Effector memory CD4-positive, alpha-beta T cell (primary cell): ENCODE data around the gene PI4KA.

Experiments
- DNase-seq, 3 donors: peaks; one replicate each; pipeline ENCODE4 v3.0.0-alpha.2; 2020
- H3K27ac ChIP-seq: 2 replicates; pipeline ENCODE4 v1.7.0; 2013; ENCODE audit warnings: mild to moderate bottlenecking, low read length, moderate library complexity; ENCODE audit not compliant: insufficient read depth, poor library complexity, severe bottlenecking
- H3K27me3 ChIP-seq: replicated peaks from 2 replicates; pipeline ENCODE4 v1.7.0; 2013; ENCODE audit warnings: mild to moderate bottlenecking, low read length; ENCODE audit not compliant: insufficient read depth, control insufficient read depth, poor library complexity, severe bottlenecking
- H3K36me3 ChIP-seq: 2 replicates; pipeline ENCODE4 v1.7.0; 2013; ENCODE audit warnings: mild to moderate bottlenecking, low read length, moderate library complexity; ENCODE audit not compliant: control insufficient read depth, insufficient read depth
- H3K4me1 ChIP-seq: 2 replicates; pipeline ENCODE4 v1.7.0; 2013; ENCODE audit warnings: low read length, mild to moderate bottlenecking; ENCODE audit not compliant: control insufficient read depth, insufficient read depth, poor library complexity, severe bottlenecking
- H3K4me3 ChIP-seq: 2 replicates; pipeline ENCODE4 v1.7.0; 2013; ENCODE audit warnings: low read length, low read depth, mild to moderate bottlenecking; ENCODE audit not compliant: insufficient read depth, poor library complexity, severe bottlenecking
- H3K9me3 ChIP-seq: 2 replicates; pipeline ENCODE4 v1.7.0; 2013; ENCODE audit warnings: mild to moderate bottlenecking, low read length, moderate library complexity; ENCODE audit not compliant: control insufficient read depth

The PI4KA gene

DNA sequence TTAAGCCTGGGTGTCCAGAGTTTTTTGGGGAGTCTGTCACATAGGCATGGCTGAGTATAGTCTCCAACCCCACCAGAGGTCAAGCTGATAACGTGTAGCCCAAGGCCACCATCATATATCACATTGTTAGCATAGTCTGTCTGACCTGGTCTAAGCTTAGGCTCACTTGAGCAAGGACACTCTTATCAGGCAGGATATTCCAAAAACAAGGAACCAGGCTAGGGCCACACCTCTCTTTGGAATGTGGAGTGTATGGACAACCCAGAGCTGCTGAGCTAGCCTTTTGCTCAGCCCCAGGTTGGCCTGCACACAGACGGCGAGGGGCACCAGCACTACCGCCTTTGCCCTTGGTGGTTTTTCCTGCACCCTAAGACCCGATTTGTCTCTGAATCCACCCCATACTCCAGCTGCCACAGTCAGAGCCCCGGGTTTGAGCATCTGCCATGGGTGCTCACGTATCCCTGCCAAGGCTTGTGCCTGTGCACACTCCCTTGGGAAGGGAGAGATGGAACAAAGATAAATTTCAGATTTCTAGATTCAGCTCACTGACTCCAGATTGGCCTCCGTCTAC, 7.3 kb upstream of the PI4KA start:
- no peaks in the 10 kb centered on the region for H3K9me3 ChIP-seq
- H3K4me1 ChIP-seq = no peaks in the 10 kb centered on the region
- no peak overlapping the region for H3K27ac ChIP-seq
- no peak overlapping the region for H3K4me3 ChIP-seq
- DNase-seq = no peak
- H3K27me3 ChIP-seq = no peaks in the 10 kb centered on the region
- peaks cover 20% of the 10 kb centered on the region for H3K36me3 ChIP-seq

DNA sequence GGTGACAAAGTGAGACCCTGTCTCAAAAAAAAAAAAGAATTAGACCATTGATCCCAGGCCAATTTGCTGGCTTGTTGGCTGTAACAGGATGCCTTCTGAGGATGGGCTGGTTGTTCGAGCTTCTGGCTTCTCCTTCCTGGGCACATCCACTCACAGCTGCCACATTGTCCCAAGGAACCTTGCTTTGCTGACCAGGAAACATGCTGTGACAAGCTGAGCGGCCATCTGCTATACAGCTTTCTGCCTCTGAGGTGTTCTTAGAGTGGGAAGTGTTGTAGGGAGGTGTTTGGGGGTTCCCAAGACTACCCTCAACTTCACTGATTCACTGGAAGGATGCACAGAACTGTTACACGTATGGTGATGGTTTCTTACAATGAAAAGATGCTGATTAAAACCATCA, 6.7 kb upstream of the PI4KA start:
- H3K9me3 ChIP-seq = no peaks in the 10 kb centered on the region
- DNase-seq = no peak
- H3K4me1 ChIP-seq = no peaks in the 10 kb centered on the region
- H3K36me3 ChIP-seq = peaks cover 14% of the 10 kb centered on the region
- no peaks in the 10 kb centered on the region for H3K27me3 ChIP-seq
- H3K27ac ChIP-seq = no peak overlapping the region
- H3K4me3 ChIP-seq = no peak overlapping the region

DNA sequence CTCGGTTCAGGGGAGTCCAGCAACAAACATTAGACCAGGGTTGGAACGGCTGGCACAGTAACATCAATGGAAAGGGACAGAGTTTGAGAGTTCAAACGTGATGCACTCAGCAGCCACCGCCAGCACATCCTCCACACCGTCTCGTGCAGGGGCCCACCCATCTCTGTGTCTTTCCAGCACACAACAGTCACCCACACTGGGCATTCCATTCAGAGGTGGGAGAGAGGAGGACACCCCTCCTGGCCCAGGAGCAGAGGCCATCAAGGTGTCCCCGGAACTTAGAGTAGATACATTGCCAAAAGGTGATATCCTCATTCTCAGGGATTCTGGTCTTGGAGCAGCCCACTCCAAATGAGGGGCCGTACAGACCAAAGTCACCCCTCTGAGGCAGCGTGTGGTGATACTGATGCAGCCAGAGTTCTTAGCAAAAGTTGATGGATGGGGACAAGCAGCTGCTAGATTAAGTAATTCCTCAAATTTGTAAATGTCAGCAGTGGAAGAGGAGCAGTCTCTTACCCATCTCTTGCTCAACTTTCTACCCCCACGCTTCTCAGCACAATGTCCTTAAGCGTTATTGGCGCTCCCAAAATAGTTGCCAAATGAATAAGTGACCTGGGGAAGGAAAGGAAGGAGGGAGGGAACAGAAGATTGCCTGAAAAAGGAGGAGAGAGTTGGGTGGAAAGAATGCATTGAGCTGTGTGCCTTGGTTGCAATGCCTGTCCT, 5.7 kb upstream of the PI4KA start:
- Histone ChIP-seq H3K9me3 (no peaks in the 10 kb centered on the region), H3K4me3 (no peak overlapping the region), H3K27ac (no peak overlapping the region), H3K27me3 (no peaks in the 10 kb centered on the region), H3K36me3 (peaks cover 11% of the 10 kb centered on the region), H3K4me1 (no peaks in the 10 kb centered on the region)
- DNase-seq = no peak

DNA sequence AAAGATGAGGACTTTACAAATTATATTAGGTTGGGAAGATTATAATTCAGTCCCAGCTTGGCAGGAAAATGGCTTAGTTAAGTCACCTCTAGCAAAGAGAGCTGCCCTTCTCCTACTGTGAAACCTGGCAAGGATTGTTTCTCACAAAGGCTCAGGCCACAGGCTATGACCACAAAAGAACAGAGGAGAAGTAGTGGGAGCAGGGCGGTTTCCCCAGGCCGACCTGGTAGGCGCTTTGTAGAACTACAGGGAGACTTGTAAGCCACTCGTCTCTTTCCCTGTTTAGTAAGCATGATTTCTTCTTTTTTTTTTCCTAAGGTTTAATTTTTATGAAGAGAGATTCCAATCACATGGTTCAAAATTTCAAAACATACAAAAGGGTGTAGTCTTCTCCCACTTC, 4.8 kb upstream of the PI4KA start:
- H3K4me1 ChIP-seq = no peaks in the 10 kb centered on the region
- no peak overlapping the region for H3K27ac ChIP-seq
- H3K9me3 ChIP-seq = no peaks in the 10 kb centered on the region
- peaks cover 11% of the 10 kb centered on the region for H3K36me3 ChIP-seq
- no peaks in the 10 kb centered on the region for H3K27me3 ChIP-seq
- no peak for DNase-seq
- H3K4me3 ChIP-seq = no peak overlapping the region

DNA sequence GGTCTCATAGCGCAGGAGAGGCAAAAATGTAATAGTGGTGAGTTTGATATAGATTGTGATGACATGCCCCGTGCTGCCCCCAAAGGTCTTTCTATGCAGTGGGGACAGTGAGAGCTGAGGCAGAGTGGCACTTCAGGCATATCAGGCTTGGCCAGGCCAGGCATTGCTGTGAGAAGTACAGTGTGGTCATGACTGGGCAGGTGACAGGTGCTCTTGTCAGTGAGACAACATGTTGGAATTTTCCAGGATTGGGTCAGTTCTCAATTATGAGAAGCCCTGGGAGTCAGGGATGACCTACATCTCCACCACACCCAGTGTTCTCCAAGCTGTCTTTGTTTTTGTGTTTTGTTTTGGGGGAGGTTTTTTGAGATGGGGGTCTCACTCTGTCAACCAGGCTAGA, 3.9 kb upstream of the PI4KA start:
- Histone ChIP-seq H3K9me3 (no peaks in the 10 kb centered on the region), H3K36me3 (peaks cover 11% of the 10 kb centered on the region), H3K27ac (no peak overlapping the region), H3K4me1 (peaks cover 4% of the 10 kb centered on the region), H3K27me3 (no peaks in the 10 kb centered on the region), H3K4me3 (no peak overlapping the region)
- DNase-seq = no peak

DNA sequence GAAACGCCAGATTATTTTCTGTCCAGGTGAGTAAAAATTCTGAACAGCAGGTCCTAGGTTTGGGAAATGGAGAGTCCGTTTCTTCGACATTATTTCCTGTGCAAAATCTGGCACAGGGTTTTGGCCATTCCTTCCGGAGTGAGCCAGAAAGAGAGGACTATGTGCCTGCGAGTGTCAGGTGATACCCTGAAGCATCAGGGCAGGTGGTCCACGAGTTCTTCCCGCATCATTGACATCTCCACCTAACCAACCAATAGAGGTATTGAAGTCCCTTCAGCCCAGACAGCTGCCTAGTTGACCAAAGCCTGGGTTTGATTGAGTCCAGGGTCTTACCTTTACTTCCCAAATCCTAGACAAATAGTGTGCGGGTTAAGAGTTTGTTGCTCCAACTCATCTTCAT, 1.0 kb upstream of the PI4KA start:
- H3K27ac ChIP-seq = no peak overlapping the region
- H3K36me3 ChIP-seq = peaks cover 9% of the 10 kb centered on the region
- H3K9me3 ChIP-seq = no peaks in the 10 kb centered on the region
- peak overlapping the region; percentile 75 for H3K4me3 ChIP-seq
- peaks cover 10% of the 10 kb centered on the region for H3K4me1 ChIP-seq
- H3K27me3 ChIP-seq = no peaks in the 10 kb centered on the region
- DNase-seq = no peak

DNA sequence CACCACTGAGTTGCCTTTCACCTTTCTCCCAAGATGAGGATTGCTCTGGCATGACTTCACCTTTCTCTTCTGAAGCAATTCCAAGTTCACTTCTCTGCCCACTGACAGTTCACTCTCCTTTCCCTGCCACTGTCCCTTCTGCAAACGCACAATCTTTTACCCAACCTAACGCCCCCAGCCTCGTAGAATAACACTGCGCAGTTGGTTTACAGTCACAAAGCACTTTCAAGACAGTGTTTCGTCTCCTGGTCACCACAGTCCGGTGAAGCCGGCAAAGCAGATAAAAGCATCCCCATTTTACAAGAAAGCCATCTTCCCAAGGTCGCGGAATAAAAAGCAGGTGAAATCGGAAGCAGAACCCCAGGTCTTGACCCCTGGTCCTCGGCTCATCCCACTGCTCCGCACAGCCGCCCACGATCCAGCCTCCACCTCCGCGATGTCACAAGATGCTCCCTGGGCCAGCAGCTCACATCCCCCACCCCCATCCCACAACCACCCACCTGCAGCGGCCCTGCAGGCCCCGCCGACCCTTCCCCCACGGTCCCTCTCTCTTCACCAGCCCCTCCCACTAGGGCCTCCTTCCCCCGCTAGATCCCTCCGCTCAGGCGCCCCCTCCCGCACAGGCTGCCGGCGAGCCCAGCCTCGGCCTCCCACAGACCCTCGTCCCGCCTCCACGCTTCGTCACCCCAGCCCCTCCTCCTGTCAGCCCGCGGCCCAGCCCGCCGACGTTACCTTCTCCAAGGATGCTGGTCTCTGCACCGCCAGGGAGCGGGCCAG, 585 bp downstream of the PI4KA start:
- Histone ChIP-seq H3K9me3 (no peaks in the 10 kb centered on the region), H3K4me3 (peak overlapping the region; percentile 75), H3K4me1 (peaks cover 10% of the 10 kb centered on the region), H3K27ac (peak overlapping the region; percentile 72), H3K27me3 (no peaks in the 10 kb centered on the region), H3K36me3 (peaks cover 5% of the 10 kb centered on the region)
- peak; percentile 72 to 77 (median 74) for DNase-seq

DNA sequence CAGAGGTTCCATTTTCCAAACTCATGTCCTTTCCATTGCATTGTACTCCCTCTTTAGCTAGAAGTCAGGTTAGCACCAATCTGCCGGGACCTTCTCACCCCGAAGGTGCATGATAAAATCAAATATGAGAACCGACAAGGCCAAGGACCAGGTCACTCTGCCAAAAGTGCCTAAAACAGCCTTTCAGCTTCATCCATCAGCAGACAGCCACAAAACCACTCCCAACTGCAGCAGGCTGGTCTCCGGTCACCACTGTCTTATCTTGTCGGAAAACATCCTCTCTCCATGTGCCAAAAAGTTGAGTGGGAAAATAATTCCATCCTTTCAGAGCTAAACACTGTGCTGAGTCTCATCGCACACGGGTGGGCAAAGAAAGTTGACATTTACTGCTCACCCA, 1.4 kb downstream of the PI4KA start:
- Histone ChIP-seq H3K4me1 (peaks cover 10% of the 10 kb centered on the region), H3K9me3 (no peaks in the 10 kb centered on the region), H3K27ac (no peak overlapping the region), H3K4me3 (peak overlapping the region; percentile 75), H3K27me3 (no peaks in the 10 kb centered on the region), H3K36me3 (no peaks in the 10 kb centered on the region)
- no peak for DNase-seq

DNA sequence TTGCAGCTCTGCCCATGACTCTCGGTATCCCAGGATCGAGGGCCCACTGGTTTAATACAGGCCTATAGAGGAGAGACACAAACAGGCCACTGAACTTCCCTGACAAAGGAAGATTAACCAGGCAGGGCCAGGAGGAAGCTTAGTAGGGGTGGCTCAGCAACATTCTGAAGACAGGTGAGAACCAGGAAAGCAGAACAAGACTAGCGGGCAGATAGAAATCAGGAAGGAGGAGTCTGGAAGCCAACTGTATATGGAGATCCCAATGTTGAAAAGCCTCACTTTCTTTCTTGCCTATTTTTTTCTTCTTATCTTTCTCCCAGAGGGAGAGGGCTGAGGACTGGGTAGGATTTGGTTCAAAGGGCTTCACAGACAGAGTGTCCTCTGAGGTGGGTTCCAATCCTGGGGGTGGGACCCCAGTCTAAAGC, 5.4 kb downstream of the PI4KA start:
- Histone ChIP-seq H3K27me3 (no peaks in the 10 kb centered on the region), H3K36me3 (no peaks in the 10 kb centered on the region), H3K9me3 (no peaks in the 10 kb centered on the region), H3K4me3 (no peak overlapping the region), H3K4me1 (peaks cover 10% of the 10 kb centered on the region), H3K27ac (no peak overlapping the region)
- DNase-seq = no peak

DNA sequence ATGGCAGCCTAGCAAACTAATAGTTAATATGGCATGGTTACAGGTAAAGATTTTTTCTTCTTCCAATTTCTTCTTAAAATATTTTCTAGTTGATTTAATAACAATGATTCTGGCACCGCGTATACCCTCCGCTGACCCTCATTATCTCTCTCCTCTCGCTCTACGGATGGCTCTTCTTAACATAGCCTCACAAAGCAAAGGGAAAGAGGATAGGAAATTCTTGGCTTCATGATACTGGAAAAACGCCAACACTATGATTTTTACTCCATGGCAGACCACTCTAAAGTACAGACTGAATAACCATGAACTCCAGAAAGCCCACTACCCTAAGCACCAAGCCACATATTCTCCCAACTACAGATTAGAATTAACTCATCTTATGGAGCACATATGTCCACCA, 6.1 kb downstream of the PI4KA start:
- H3K4me1 ChIP-seq = peaks cover 6% of the 10 kb centered on the region
- H3K27ac ChIP-seq = no peak overlapping the region
- no peaks in the 10 kb centered on the region for H3K9me3 ChIP-seq
- no peaks in the 10 kb centered on the region for H3K27me3 ChIP-seq
- no peak overlapping the region for H3K4me3 ChIP-seq
- H3K36me3 ChIP-seq = no peaks in the 10 kb centered on the region
- DNase-seq = no peak
